ENCODE measurements around the gene HOXC9.

Gene HOXC9

GRCh38 chr12:54016478-54016964 is 16.6 kb downstream of the HOXC9 start:
- H3K4me3 ChIP-seq (ENCODE audit: control insufficient read depth, low read depth, low read length): peak overlapping the region; percentile 94
- TF ChIP-seq, protein P1, sequence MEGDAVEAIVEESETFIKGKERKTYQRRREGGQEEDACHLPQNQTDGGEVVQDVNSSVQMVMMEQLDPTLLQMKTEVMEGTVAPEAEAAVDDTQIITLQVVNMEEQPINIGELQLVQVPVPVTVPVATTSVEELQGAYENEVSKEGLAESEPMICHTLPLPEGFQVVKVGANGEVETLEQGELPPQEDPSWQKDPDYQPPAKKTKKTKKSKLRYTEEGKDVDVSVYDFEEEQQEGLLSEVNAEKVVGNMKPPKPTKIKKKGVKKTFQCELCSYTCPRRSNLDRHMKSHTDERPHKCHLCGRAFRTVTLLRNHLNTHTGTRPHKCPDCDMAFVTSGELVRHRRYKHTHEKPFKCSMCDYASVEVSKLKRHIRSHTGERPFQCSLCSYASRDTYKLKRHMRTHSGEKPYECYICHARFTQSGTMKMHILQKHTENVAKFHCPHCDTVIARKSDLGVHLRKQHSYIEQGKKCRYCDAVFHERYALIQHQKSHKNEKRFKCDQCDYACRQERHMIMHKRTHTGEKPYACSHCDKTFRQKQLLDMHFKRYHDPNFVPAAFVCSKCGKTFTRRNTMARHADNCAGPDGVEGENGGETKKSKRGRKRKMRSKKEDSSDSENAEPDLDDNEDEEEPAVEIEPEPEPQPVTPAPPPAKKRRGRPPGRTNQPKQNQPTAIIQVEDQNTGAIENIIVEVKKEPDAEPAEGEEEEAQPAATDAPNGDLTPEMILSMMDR (conservative IDR thresholded peaks at IDR 0.05; ENCODE audit: control insufficient read depth, insufficient read depth, low read depth, low read length): no peak
- DNase-seq (ENCODE audit: low read depth): peak; percentile 96

DNA sequence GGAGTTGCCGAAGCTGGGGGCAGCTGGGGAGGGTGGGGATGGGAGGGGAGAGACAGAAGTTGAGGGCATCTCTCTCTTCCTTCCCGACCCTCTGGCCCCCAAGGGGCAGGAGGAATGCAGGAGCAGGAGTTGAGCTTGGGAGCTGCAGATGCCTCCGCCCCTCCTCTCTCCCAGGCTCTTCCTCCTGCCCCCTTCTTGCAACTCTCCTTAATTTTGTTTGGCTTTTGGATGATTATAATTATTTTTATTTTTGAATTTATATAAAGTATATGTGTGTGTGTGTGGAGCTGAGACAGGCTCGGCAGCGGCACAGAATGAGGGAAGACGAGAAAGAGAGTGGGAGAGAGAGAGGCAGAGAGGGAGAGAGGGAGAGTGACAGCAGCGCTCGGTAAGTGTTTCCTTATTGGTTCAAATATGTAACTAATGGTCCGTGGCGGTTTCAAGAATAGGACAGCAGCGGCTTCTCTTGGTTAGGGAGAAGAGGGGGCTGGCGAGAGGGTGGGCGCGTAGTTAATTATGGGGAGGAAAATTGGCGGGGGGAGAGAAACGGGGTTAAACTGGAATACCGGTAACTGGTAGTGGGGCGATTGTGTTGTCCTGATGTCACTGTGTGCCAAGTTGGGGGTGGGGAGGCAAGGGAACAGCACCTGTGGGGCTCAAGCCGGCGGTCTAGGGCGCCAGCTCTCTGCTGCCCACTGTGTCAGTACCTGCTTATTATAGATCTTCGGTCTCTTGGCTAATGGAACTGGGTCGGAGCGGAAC is 17.2 kb downstream of the HOXC9 start:
- TF ChIP-seq, protein P1 (conservative IDR thresholded peaks at IDR 0.05; ENCODE audit: control insufficient read depth, insufficient read depth, low read depth, low read length): peak; percentile 4
- H3K4me3 ChIP-seq (ENCODE audit: control insufficient read depth, low read depth, low read length): peak overlapping the region; percentile 94
- DNase-seq (ENCODE audit: low read depth): peak; percentile 51

DNA sequence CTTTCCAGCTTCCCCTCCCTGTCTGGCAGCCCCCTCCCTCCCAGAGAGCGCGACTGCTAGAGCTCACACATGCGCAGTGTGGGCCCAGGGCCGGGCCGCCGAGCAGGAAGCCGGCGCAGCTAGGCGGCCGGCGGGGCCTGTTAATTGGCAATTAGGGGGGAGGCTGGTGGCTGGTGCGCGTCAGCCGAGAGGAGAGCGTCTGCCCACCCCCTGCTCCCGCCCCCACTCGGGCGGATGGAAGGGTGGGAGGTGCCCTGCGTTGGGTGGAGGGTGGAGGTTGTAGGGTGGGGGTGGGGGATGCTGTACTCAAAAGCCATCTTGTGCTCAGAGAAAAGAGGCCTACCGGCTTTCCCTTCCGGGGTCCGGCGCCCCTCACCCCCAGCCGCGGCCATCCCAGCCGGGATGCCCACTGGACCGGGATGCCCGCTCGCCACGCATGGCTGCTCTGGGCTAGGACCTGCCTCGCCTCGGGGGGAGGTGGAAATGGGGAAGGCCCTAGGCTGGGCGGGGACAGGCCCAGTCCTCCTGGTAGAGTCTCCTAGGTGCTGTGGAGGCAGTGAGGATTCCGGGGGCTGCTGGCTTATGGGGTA is 18.0 kb downstream of the HOXC9 start:
- peak overlapping the region; percentile 94 for H3K4me3 ChIP-seq (ENCODE audit: control insufficient read depth, low read depth, low read length)
- DNase-seq (ENCODE audit: low read depth): peak; percentile 95
- TF ChIP-seq, protein P1 (conservative IDR thresholded peaks at IDR 0.05; ENCODE audit: control insufficient read depth, insufficient read depth, low read depth, low read length): no peak

DNA sequence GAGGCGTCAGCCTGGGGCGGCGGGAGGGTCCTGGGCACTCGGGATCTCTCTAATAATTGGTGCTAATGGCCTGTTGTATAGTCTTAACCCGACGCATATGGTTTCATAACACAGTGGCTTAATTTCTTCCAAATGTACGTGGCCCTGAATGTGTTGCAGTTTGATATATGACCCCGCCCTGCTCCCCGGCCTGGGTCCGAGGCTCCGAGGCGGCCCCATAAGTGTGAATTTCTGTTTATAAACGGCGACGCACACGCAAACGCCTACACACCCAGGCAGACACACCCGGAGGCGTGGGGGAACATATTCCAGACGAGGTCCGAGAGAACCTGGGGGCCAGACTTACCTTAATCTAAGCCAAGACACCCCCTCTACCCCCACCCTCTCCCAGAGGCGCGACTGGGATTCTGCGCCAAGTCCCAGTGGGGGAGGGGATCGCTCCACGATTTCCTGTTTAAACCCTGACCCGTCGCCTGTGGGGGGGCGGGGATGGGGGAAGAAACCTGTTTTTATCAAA is 18.6 kb downstream of the HOXC9 start:
- peak; percentile 80 for DNase-seq (ENCODE audit: low read depth)
- TF ChIP-seq, protein P1 (conservative IDR thresholded peaks at IDR 0.05; ENCODE audit: control insufficient read depth, insufficient read depth, low read depth, low read length): no peak
- H3K4me3 ChIP-seq (ENCODE audit: control insufficient read depth, low read depth, low read length): peak overlapping the region; percentile 94

- H3K4me3 ChIP-seq (ENCODE audit: control insufficient read depth, low read depth, low read length): peak overlapping the region; percentile 94
- TF ChIP-seq, protein P1 (conservative IDR thresholded peaks at IDR 0.05; ENCODE audit: control insufficient read depth, insufficient read depth, low read depth, low read length): no peak
- DNase-seq (ENCODE audit: low read depth): peak; percentile 56
Observed at GRCh38 chr12:54019091-54019811, 19.3 kb downstream of the HOXC9 start.

GRCh38 chr12:54019924-54020590 is 20.1 kb downstream of the HOXC9 start:
- TF ChIP-seq, protein P1 (conservative IDR thresholded peaks at IDR 0.05; ENCODE audit: control insufficient read depth, insufficient read depth, low read depth, low read length): no peak

More at GRCh38 chr12:54019924-54020590, 20.1 kb downstream of the HOXC9 start:
- DNase-seq (ENCODE audit: low read depth): peak; percentile 70
- peak overlapping the region; percentile 94 for H3K4me3 ChIP-seq (ENCODE audit: control insufficient read depth, low read depth, low read length)

All from fibroblast of mammary gland (primary cell).